Neutrophil (primary cell): ENCODE results near the gene OLIG2.
A peak's percentile ranks its signal among the peaks of the same experiment; 100 is the strongest.

ENCODE experiments used
- H3K27ac ChIP-seq: fragments of 200-600 bp; sonication (generic); 2 replicates; pipeline ENCODE4 v1.5.1; 2016; ENCODE audit warnings: mild to moderate bottlenecking, moderate library complexity
- H3K27me3 ChIP-seq: fragments of 200-600 bp; sonication (generic); 2 replicates; pipeline ENCODE4 v1.6.0; 2016; ENCODE audit warnings: mild to moderate bottlenecking
- H3K36me3 ChIP-seq: fragments of 200-600 bp; sonication (generic); 2 replicates; pipeline ENCODE4 v1.5.1; 2017
- H3K4me1 ChIP-seq, 2 experiments: fragments of 200-600 bp in 1 of 2; sonication (generic) in 1 of 2; 1 replicate in 1 of 2; 2 replicates in 1 of 2; pipeline versions ENCODE4 v1.5.1 to v1.6.1; 2013 to 2016; ENCODE audit warnings: low read depth in 1 of 2, low read length in 1 of 2, mild to moderate bottlenecking in 1 of 2, moderate library complexity in 1 of 2; ENCODE audit not compliant: control insufficient read depth in 1 of 2, insufficient read depth in 1 of 2
- H3K4me3 ChIP-seq, 2 experiments: fragments of 200-600 bp in 1 of 2; sonication (generic) in 1 of 2; 1 replicate in 1 of 2; 2 replicates in 1 of 2; pipeline ENCODE4 v1.5.1; 2013 to 2016; ENCODE audit warnings: low read depth in 1 of 2, low read length in 1 of 2, mild to moderate bottlenecking in 1 of 2, moderate library complexity in 1 of 2
- H3K9me3 ChIP-seq: fragments of 200-600 bp; sonication (generic); 2 replicates; pipeline ENCODE4 v1.5.1; 2016
- CTCF ChIP-seq: fragments of 200-600 bp; sonication (generic); IDR thresholded peaks from 2 replicates; pipeline ENCODE4 v1.5.1; 2016; ENCODE audit warnings: antibody characterized with exemption

The OLIG2 gene

GRCh38 chr21:33067457-33067856, 41.7 kb downstream of the OLIG2 start:
- Histone ChIP-seq H3K4me3 (peak overlapping the region; percentile 1 to 29), H3K36me3 (no peaks in the 10 kb centered on the region), H3K4me1 (peaks cover 83 to 90% of the 10 kb centered on the region in 2 experiments), H3K27me3 (peaks cover 7% of the 10 kb centered on the region), H3K27ac (peak overlapping the region; percentile 59), H3K9me3 (no peaks in the 10 kb centered on the region)
- TF ChIP-seq CTCF = no peak

GRCh38 chr21:33069243-33069642, 43.5 kb downstream of the OLIG2 start:
- H3K36me3 ChIP-seq = no peaks in the 10 kb centered on the region
- no peak for TF ChIP-seq CTCF
- H3K4me3 ChIP-seq = peak overlapping the region; percentile 77 to 96
- H3K9me3 ChIP-seq = no peaks in the 10 kb centered on the region
- H3K27ac ChIP-seq = peak overlapping the region; percentile 84
- peaks cover 68 to 74% of the 10 kb centered on the region in 2 experiments for H3K4me1 ChIP-seq
- peaks cover 25% of the 10 kb centered on the region for H3K27me3 ChIP-seq

- Histone ChIP-seq H3K4me1 (peaks cover 64 to 71% of the 10 kb centered on the region in 2 experiments), H3K4me3 (peak overlapping the region; percentile 77 to 96), H3K27me3 (peaks cover 29% of the 10 kb centered on the region), H3K36me3 (no peaks in the 10 kb centered on the region), H3K27ac (peak overlapping the region; percentile 84), H3K9me3 (no peaks in the 10 kb centered on the region)
- no peak for TF ChIP-seq CTCF
These were observed 43.9 kb downstream of the OLIG2 start for GRCh38 chr21:33069645-33069993.

GRCh38 chr21:33069994-33070743, 44.4 kb downstream of the OLIG2 start, which contains the start of gene OLIG1:
OLIG1 (plus strand) TSS chr21:33070141; CDS start chr21:33070247, 106 bp downstream.
- H3K4me3 ChIP-seq = peak within 1 kb of the TSS; percentile 77 to 96
- peak within 1 kb of the TSS; percentile 84 for H3K27ac ChIP-seq
- H3K27me3 ChIP-seq = peaks cover 34% of the 10 kb centered on the region
- peak; percentile 7 for TF ChIP-seq CTCF
- H3K9me3 ChIP-seq = no peaks in the 10 kb centered on the region
- H3K4me1 ChIP-seq = peaks cover 59 to 65% of the 10 kb centered on the region in 2 experiments
- H3K36me3 ChIP-seq = no peaks in the 10 kb centered on the region

GRCh38 chr21:33070744-33070997, 44.9 kb downstream of the OLIG2 start:
- peak overlapping the region; percentile 77 to 96 for H3K4me3 ChIP-seq
- H3K27me3 ChIP-seq = peaks cover 39% of the 10 kb centered on the region
- TF ChIP-seq CTCF = no peak
- no peaks in the 10 kb centered on the region for H3K9me3 ChIP-seq
- H3K27ac ChIP-seq = peak overlapping the region; percentile 84
- no peaks in the 10 kb centered on the region for H3K36me3 ChIP-seq
- H3K4me1 ChIP-seq = peaks cover 54 to 60% of the 10 kb centered on the region in 2 experiments
